ENCODE data around the gene TAGAP. TPM values are rescaled to one million over a fixed set of nuclear protein-coding genes. Genes with fewer than 3 reads are reported as not detected.
A peak's percentile ranks its signal among the peaks of the same experiment; 100 is the strongest.
"Not testable (repeated sequence)": the region's sequence is repeated elsewhere in the genome, so short reads cannot be mapped to it uniquely, and the experiment has no call there.

TAGAP gene
- total RNA-seq, 4 donors from 2014 or later: 1.2 to 1.9 (median 1.5) TPM

GRCh38 chr6:159042003-159042825 lies 2.6 kb downstream of the TAGAP start:
- Histone ChIP-seq H3K27ac (peak overlapping the region; percentile 57), H3K36me3 (peaks cover 3% of the 10 kb centered on the region), H3K4me3 (peak overlapping the region; percentile 37), H3K27me3 (no peaks in the 10 kb centered on the region), H3K9me3 (no peaks in the 10 kb centered on the region), H3K4me1 (peaks cover 30% of the 10 kb centered on the region)
- DNase-seq (ENCODE audit: low spot score in 2 of 2): no peak
- peak; percentile 71 to 88 for TF ChIP-seq CTCF (IDR thresholded peaks at IDR 0.05)
- TF ChIP-seq POLR2AphosphoS5 (IDR thresholded peaks at IDR 0.05): no peak
- 55% methylated on average over 14 of the region's 14 CpGs for WGBS

- Histone ChIP-seq H3K27me3 (no peaks in the 10 kb centered on the region), H3K36me3 (peaks cover 5% of the 10 kb centered on the region), H3K27ac (no peak overlapping the region), H3K4me3 (no peak overlapping the region), H3K9me3 (no peaks in the 10 kb centered on the region), H3K4me1 (peaks cover 30% of the 10 kb centered on the region)
- no peak for DNase-seq (ENCODE audit: low spot score in 2 of 2)
- TF ChIP-seq POLR2AphosphoS5 (IDR thresholded peaks at IDR 0.05) (no peak), EP300 (IDR thresholded peaks at IDR 0.05) (no peak), POLR2A (IDR thresholded peaks at IDR 0.05) (no peak), CTCF (IDR thresholded peaks at IDR 0.05) (no peak)
- 84% methylated on average over 7 of the region's 7 CpGs for whole genome bisulfite sequencing
Measured at GRCh38 chr6:159041181-159041580, 3.6 kb downstream of the TAGAP start.

- no peak for DNase-seq (ENCODE audit: low spot score in 2 of 2)
Measured at GRCh38 chr6:159039885-159040258, 4.9 kb downstream of the TAGAP start.

GRCh38 chr6:159038914-159039884 lies 5.6 kb downstream of the TAGAP start:
- H3K4me3 ChIP-seq: no peak overlapping the region
- no peak for DNase-seq (ENCODE audit: low spot score in 2 of 2)
- H3K9me3 ChIP-seq: no peaks in the 10 kb centered on the region
- peaks cover 30% of the 10 kb centered on the region for H3K4me1 ChIP-seq
- no peaks in the 10 kb centered on the region for H3K27me3 ChIP-seq
- H3K27ac ChIP-seq: peak overlapping the region; percentile 1
- H3K36me3 ChIP-seq: peaks cover 11% of the 10 kb centered on the region
- TF ChIP-seq POLR2A (IDR thresholded peaks at IDR 0.05) (no peak), POLR2AphosphoS5 (IDR thresholded peaks at IDR 0.05) (no peak)
- 63% methylated on average over 8 of the region's 8 CpGs for WGBS

More at GRCh38 chr6:159039885-159040258, 4.9 kb downstream of the TAGAP start:
- no peak for TF ChIP-seq POLR2AphosphoS5 (IDR thresholded peaks at IDR 0.05)
- no peak for TF ChIP-seq POLR2A (IDR thresholded peaks at IDR 0.05)
- TF ChIP-seq CTCF (IDR thresholded peaks at IDR 0.05): no peak
- no peak for TF ChIP-seq EP300 (IDR thresholded peaks at IDR 0.05)
- H3K36me3 ChIP-seq: peaks cover 11% of the 10 kb centered on the region
- no peaks in the 10 kb centered on the region for H3K27me3 ChIP-seq
- H3K4me3 ChIP-seq: no peak overlapping the region
- no peaks in the 10 kb centered on the region for H3K9me3 ChIP-seq
- no peak overlapping the region for H3K27ac ChIP-seq
- peaks cover 30% of the 10 kb centered on the region for H3K4me1 ChIP-seq
- WGBS: 77% methylated on average over 1 of the region's 1 CpG

- Histone ChIP-seq H3K36me3 (peaks cover 11% of the 10 kb centered on the region), H3K4me1 (peaks cover 29% of the 10 kb centered on the region)
- H3K27me3 ChIP-seq; H3K27ac ChIP-seq; H3K4me3 ChIP-seq; H3K9me3 ChIP-seq; DNase-seq (ENCODE audit: low spot score in 2 of 2): not testable (repeated sequence)
- WGBS: 67% methylated on average over 12 of the region's 12 CpGs
Measured at GRCh38 chr6:159038318-159038717, 6.5 kb downstream of the TAGAP start.

GRCh38 chr6:159037756-159038290 lies 7.0 kb downstream of the TAGAP start:
- Histone ChIP-seq H3K27ac (no peak overlapping the region), H3K4me3 (no peak overlapping the region)
- no peak for DNase-seq (ENCODE audit: low spot score in 2 of 2)

More at GRCh38 chr6:159037756-159038290, 7.0 kb downstream of the TAGAP start:
- H3K27me3 ChIP-seq: no peaks in the 10 kb centered on the region
- WGBS: 60% methylated on average over 5 of the region's 5 CpGs
- peaks cover 11% of the 10 kb centered on the region for H3K36me3 ChIP-seq
- no peak for TF ChIP-seq CTCF (IDR thresholded peaks at IDR 0.05)
- TF ChIP-seq EP300 (IDR thresholded peaks at IDR 0.05): no peak
- TF ChIP-seq POLR2A (IDR thresholded peaks at IDR 0.05): no peak
- no peak for TF ChIP-seq POLR2AphosphoS5 (IDR thresholded peaks at IDR 0.05)
- H3K4me1 ChIP-seq: peaks cover 24% of the 10 kb centered on the region
- no peaks in the 10 kb centered on the region for H3K9me3 ChIP-seq

All from suprapubic skin (tissue), 4 donors.